ENCODE data around the gene ACACB.

ACACB gene

GRCh38 chr12:109221277-109221931 is 105.0 kb downstream of the ACACB start:
- no peak for DNase-seq (ENCODE audit: low read depth)
- no peak overlapping the region for H3K4me3 ChIP-seq (ENCODE audit: low read length)
- TF ChIP-seq, protein P1, sequence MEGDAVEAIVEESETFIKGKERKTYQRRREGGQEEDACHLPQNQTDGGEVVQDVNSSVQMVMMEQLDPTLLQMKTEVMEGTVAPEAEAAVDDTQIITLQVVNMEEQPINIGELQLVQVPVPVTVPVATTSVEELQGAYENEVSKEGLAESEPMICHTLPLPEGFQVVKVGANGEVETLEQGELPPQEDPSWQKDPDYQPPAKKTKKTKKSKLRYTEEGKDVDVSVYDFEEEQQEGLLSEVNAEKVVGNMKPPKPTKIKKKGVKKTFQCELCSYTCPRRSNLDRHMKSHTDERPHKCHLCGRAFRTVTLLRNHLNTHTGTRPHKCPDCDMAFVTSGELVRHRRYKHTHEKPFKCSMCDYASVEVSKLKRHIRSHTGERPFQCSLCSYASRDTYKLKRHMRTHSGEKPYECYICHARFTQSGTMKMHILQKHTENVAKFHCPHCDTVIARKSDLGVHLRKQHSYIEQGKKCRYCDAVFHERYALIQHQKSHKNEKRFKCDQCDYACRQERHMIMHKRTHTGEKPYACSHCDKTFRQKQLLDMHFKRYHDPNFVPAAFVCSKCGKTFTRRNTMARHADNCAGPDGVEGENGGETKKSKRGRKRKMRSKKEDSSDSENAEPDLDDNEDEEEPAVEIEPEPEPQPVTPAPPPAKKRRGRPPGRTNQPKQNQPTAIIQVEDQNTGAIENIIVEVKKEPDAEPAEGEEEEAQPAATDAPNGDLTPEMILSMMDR (conservative IDR thresholded peaks at IDR 0.05; ENCODE audit: low read length) = no peak

DNA sequence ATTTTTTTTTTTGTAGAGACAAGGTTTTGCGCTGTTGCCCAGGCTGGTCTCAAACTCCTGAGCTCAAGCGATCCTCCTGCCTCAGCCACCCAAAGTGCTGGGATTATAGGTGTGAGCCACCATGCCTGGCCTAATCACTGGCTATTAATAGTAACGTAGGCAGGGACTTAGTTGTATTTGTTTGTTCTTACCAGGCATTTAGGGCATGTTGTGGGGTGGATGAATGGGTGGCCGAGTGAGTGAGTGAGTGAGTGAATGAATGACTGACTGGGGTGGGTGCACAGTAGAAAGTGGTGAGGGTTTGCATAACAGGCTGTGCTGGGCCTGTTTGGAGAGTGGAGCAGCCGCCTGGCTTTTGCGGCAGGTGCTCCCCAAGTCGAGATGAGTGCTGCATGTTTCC is 105.7 kb downstream of the ACACB start:
- TF ChIP-seq, protein P1 (conservative IDR thresholded peaks at IDR 0.05; ENCODE audit: low read length) = no peak
- DNase-seq (ENCODE audit: low read depth) = no peak
- no peak overlapping the region for H3K4me3 ChIP-seq (ENCODE audit: low read length)

DNA sequence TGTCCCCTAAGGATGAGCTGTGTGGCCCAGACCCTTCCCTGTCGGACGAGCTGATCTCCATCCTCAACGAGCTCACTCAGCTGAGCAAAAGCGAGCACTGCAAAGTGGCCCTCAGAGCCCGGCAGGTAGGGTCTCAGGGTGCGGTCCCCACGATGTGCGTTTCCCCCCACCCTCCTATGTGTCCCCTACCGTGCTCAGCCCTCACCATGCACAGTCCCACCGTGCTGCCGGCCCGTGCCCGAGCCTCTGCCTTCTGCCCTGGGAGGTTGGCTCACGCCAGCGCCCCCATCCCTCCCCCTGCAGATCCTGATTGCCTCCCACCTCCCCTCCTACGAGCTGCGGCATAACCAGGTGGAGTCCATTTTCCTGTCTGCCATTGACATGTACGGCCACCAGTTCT is 106.1 kb downstream of the ACACB start:
- TF ChIP-seq, protein P1 (conservative IDR thresholded peaks at IDR 0.05; ENCODE audit: low read length) = no peak
- no peak for DNase-seq (ENCODE audit: low read depth)
- H3K4me3 ChIP-seq (ENCODE audit: low read length) = no peak overlapping the region

- no peak for DNase-seq (ENCODE audit: low read depth)
- H3K4me3 ChIP-seq (ENCODE audit: low read length) = no peak overlapping the region
- TF ChIP-seq, protein P1 (conservative IDR thresholded peaks at IDR 0.05; ENCODE audit: low read length) = no peak
These were observed 106.8 kb downstream of the ACACB start for GRCh38 chr12:109223211-109223610.

- H3K4me3 ChIP-seq (ENCODE audit: low read length) = no peak overlapping the region
- DNase-seq (ENCODE audit: low read depth) = no peak
- TF ChIP-seq, protein P1 (conservative IDR thresholded peaks at IDR 0.05; ENCODE audit: low read length) = no peak
These were observed 107.5 kb downstream of the ACACB start for GRCh38 chr12:109223868-109224267.

DNA sequence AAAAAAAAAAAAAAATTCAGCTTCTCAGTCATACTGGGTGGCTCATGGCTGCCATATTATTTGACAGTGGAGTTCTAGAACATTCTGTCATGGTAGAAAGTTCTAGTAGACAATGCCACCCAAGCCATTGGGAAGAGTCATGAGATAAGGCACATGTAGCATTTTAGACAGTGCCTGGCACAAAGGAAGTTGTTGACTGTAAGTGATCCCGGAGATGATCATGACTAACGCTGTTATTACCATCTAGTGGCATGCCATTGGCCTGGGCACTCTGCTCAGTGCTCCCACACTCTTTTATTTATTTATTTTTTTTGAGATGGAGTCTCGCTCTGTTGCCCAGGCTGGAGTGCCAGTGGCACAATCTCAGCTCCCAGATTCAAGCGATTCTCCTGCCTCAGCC is 112.3 kb downstream of the ACACB start:
- TF ChIP-seq, protein P1 (conservative IDR thresholded peaks at IDR 0.05; ENCODE audit: low read length) = no peak
- H3K4me3 ChIP-seq (ENCODE audit: low read length) = no peak overlapping the region
- no peak for DNase-seq (ENCODE audit: low read depth)

DNA sequence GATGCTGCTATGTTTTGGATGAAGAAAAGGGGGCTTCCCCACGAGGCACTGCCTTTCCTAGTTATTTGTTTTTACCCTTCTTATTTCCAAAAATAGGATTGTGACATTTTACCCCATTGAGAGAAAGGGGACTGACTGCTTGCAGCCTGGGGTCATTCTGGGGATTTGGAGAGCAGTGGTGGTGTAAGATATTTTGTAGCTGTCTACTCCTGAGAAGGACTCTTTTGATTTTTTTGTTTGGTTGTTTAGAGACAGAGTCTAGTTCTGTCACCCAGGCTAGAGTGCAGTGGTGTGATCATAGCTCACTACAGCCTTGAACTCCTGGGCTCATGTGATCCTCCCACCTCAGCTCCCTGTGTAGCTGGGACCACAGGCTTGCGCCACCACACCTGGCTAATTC is 113.8 kb downstream of the ACACB start:
- no peak for DNase-seq (ENCODE audit: low read depth)
- H3K4me3 ChIP-seq (ENCODE audit: low read length) = no peak overlapping the region
- TF ChIP-seq, protein P1 (conservative IDR thresholded peaks at IDR 0.05; ENCODE audit: low read length) = no peak
